Measurements from ENCODE around the gene FRS2. TPM values are rescaled to one million over a fixed set of nuclear protein-coding genes. Genes with fewer than 3 reads are reported as not detected.

FRS2 gene
- total and polyA plus RNA-seq, 10 of the 15 experiments (the other 5 are each of a cell fraction or from before 2014, with no cell fraction given): 1.1 to 13.1 (median 5.9) TPM

DNA sequence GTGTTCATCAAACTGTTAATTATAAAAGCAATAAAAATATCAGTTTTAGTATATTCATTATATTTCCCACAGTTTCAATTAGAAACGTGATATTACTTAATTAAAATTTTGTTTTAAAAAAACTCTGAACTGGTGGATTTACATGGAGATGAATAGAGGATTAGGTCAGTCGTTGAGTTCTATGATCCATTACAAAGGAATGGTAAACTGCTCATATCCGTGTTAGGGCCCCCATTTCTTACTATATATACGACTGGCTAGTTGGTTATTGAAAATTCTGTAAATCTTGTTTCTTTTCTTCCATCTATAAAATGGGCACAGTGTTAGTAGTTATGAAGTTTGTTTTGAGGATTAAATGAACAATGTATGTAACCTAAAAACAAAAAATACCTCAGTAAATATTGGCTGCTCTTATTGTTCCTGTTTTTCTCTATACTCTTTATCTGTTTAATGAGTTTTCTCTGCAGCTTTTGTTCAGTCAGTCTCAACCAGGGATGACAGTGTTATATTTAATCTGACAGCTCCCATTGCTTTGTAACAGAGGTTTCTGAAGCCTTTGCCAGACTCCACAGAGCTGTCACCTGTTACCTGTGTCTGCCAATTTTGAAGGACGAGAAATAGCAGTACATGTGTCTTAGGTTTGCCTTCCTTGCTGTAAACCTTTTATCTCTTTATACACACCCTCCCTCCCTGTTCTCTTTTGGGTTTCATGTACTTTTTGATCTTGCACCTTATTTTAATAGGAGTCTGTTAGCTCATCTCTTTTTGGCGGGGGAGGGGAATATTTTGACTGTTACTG, 41.5 kb downstream of the FRS2 start:
- no peak overlapping the region for H3K27ac ChIP-seq (ENCODE audit: control insufficient read depth, insufficient read depth)

DNA sequence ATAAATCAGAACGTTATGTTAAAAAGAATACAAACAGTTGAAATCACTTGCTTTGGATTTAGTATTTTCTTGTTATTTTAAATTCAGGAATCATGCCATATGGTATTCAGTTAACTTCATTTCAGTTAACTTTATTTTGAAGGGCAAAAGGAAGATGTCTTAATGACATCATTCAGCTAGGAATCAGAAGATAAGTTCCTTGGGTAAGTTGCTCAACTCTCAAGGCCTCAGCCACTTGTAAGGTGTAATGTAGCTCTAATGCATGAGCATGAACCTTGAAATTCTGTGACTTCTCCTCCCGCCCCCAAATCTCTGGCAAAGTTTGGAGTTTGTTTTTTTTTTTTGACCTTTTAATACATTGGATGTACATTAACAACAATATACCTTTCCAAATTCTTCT, 42.6 kb downstream of the FRS2 start:
- intact Hi-C loops (cut with micrococcal nuclease; ENCODE audit: unreplicated experiment) (no loop called here), in situ Hi-C loops (cut with MboI) (no loop called here)
- Histone ChIP-seq H3K9me3 (replicated peaks; ENCODE audit: control insufficient read depth, insufficient read depth, low read length) (no peaks in the 10 kb centered on the region), H4K20me1 (ENCODE audit: control insufficient read depth, insufficient read depth) (no peaks in the 10 kb centered on the region), H3K4me3 (no peak overlapping the region), H3K4me2 (ENCODE audit: control insufficient read depth, insufficient read depth) (no peak overlapping the region), H3K27me3 (replicated peaks in 1 of 2; ENCODE audit: control insufficient read depth in 2 of 2, insufficient read depth in 2 of 2, low read length in 1 of 2) (no peaks in the 10 kb centered on the region), H3K9ac (ENCODE audit: control insufficient read depth, insufficient read depth, low read length) (no peak overlapping the region), H3K27ac (ENCODE audit: control insufficient read depth, insufficient read depth) (no peak overlapping the region), H2AFZ (ENCODE audit: control insufficient read depth, low read depth, low read length) (no peak overlapping the region), H3K79me2 (ENCODE audit: control insufficient read depth, insufficient read depth, low read length) (peaks cover 23% of the 10 kb centered on the region), H3K36me3 (ENCODE audit: control insufficient read depth in 2 of 2, insufficient read depth in 2 of 2, low read length in 1 of 2) (no peaks in the 10 kb centered on the region; a peak in 1 of 4 replicates), H3K4me1 (ENCODE audit: control insufficient read depth, insufficient read depth, low read length) (no peaks in the 10 kb centered on the region; the same call in 1 of the 2 replicates)
- POLR2A ChIA-PET: no interaction called here
- 98% methylated on average over 2 of the region's 2 CpGs for WGBS (ENCODE audit: insufficient coverage, insufficient replicate concordance, low lambda C conversion rate, missing lambda C conversion rate)
- BruUV-seq (replicated peaks): no TSS peak
- ATAC-seq: no peak
- SMC1A ChIA-PET (ENCODE audit: uncharacterized antibody, unreplicated experiment): interaction anchor here (0.6 to 1.6 kb wide), 3 partner anchors 10 to 54 kb away, joined by 3 to 4 read pairs (median 3); no protein-coding TSS in a partner anchor
- RAD21 ChIA-PET (ENCODE audit: unreplicated experiment): no interaction called here
- CTCF ChIA-PET: interaction anchor here (1.3 to 1.5 kb wide), 2 partner anchors 22 to 58 kb away, joined by 5 to 6 read pairs; no protein-coding TSS in a partner anchor
- FAIRE-seq: no peak
- DNase-seq (ENCODE audit: low read depth, low spot score): no peak
- TF ChIP-seq CBX5 (IDR thresholded peaks at IDR 0.05; ENCODE audit: low read depth) (no peak), SPI1 (IDR thresholded peaks at IDR 0.05; ENCODE audit: borderline replicate concordance, insufficient read depth, low read depth, low read length) (no peak), EZH2 (IDR thresholded peaks at IDR 0.05; ENCODE audit: borderline replicate concordance, control insufficient read depth, low read depth, low read length) (no peak), ZNF622 (IDR thresholded peaks at IDR 0.05) (no peak), ZNF24 (IDR thresholded peaks at IDR 0.05) (no peak), JUND (IDR thresholded peaks at IDR 0.05; ENCODE audit: low read depth, low read length) (no peak), RAD51 (IDR thresholded peaks at IDR 0.05) (no peak), SMAD5 (IDR thresholded peaks at IDR 0.05; ENCODE audit: low read depth) (no peak)
- TF ChIP-seq, protein P1, sequence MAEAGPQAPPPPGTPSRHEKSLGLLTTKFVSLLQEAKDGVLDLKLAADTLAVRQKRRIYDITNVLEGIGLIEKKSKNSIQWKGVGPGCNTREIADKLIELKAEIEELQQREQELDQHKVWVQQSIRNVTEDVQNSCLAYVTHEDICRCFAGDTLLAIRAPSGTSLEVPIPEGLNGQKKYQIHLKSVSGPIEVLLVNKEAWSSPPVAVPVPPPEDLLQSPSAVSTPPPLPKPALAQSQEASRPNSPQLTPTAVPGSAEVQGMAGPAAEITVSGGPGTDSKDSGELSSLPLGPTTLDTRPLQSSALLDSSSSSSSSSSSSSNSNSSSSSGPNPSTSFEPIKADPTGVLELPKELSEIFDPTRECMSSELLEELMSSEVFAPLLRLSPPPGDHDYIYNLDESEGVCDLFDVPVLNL (IDR thresholded peaks at IDR 0.05; ENCODE audit: low read depth, low read length): no peak
- TF ChIP-seq, protein P2, sequence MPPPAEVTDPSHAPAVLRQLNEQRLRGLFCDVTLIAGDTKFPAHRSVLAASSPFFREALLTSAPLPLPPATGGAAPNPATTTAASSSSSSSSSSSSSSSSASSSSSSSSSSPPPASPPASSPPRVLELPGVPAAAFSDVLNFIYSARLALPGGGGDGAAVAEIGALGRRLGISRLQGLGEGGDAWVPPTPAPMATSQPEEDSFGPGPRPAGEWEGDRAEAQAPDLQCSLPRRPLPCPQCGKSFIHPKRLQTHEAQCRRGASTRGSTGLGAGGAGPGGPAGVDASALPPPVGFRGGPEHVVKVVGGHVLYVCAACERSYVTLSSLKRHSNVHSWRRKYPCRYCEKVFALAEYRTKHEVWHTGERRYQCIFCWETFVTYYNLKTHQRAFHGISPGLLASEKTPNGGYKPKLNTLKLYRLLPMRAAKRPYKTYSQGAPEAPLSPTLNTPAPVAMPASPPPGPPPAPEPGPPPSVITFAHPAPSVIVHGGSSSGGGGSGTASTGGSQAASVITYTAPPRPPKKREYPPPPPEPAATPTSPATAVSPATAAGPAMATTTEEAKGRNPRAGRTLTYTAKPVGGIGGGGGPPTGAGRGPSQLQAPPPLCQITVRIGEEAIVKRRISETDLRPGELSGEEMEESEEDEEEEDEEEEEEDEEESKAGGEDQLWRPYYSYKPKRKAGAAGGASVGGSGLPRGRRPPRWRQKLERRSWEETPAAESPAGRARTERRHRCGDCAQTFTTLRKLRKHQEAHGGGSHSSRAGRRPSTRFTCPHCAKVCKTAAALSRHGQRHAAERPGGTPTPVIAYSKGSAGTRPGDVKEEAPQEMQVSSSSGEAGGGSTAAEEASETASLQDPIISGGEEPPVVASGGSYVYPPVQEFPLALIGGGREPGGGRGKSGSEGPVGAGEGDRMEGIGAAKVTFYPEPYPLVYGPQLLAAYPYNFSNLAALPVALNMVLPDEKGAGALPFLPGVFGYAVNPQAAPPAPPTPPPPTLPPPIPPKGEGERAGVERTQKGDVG (CRISPR knock-in tag; IDR thresholded peaks at IDR 0.05): no peak

More for the DNA sequence above, 41.5 kb downstream of the FRS2 start:
- Histone ChIP-seq H3K4me2 (ENCODE audit: control insufficient read depth, insufficient read depth) (no peak overlapping the region), H3K36me3 (ENCODE audit: control insufficient read depth in 2 of 2, insufficient read depth in 2 of 2, low read length in 1 of 2) (no peaks in the 10 kb centered on the region), H3K4me3 (no peak overlapping the region), H2AFZ (ENCODE audit: control insufficient read depth, low read depth, low read length) (no peak overlapping the region), H3K79me2 (ENCODE audit: control insufficient read depth, insufficient read depth, low read length) (peaks cover 23% of the 10 kb centered on the region), H3K9ac (ENCODE audit: control insufficient read depth, insufficient read depth, low read length) (no peak overlapping the region), H3K9me3 (replicated peaks; ENCODE audit: control insufficient read depth, insufficient read depth, low read length) (no peaks in the 10 kb centered on the region; the same call in 2 of the 3 replicates), H3K27me3 (replicated peaks in 1 of 2; ENCODE audit: control insufficient read depth in 2 of 2, insufficient read depth in 2 of 2, low read length in 1 of 2) (no peaks in the 10 kb centered on the region), H3K4me1 (ENCODE audit: control insufficient read depth, insufficient read depth, low read length) (no peaks in the 10 kb centered on the region; the same call in 1 of the 2 replicates), H4K20me1 (ENCODE audit: control insufficient read depth, insufficient read depth) (no peaks in the 10 kb centered on the region)
- ChIA-PET CTCF (interaction anchor here (1.5 kb wide), 1 partner anchor 23 kb away, joined by 5 read pairs; no protein-coding TSS in a partner anchor), RAD21 (ENCODE audit: unreplicated experiment) (no interaction called here), SMC1A (ENCODE audit: uncharacterized antibody, unreplicated experiment) (interaction anchor here (0.7 to 1.6 kb wide), 3 partner anchors 13 to 56 kb away, joined by 3 to 4 read pairs (median 3); no protein-coding TSS in a partner anchor), POLR2A (no interaction called here)
- in situ Hi-C loops (cut with MboI): no loop called here
- intact Hi-C loops (cut with micrococcal nuclease; ENCODE audit: unreplicated experiment): no loop called here
- no peak for DNase-seq (ENCODE audit: low read depth, low spot score)
- no peak for FAIRE-seq
- WGBS (ENCODE audit: insufficient coverage, insufficient replicate concordance, low lambda C conversion rate, missing lambda C conversion rate): 93% methylated on average over 6 of the region's 6 CpGs
- no peak for ATAC-seq
- TF ChIP-seq RB1 (IDR thresholded peaks at IDR 0.05; ENCODE audit: borderline replicate concordance) (no peak), ZNF274 (IDR thresholded peaks at IDR 0.05; ENCODE audit: insufficient read depth, insufficient read length) (no peak), YBX1 (IDR thresholded peaks at IDR 0.05) (no peak)
- no TSS peak for BruUV-seq (replicated peaks)

Measured in GM12878 (cell line).